Ecto neural progenitor cell (in vitro differentiated cells): ENCODE results near the gene LRCH4.
"Not testable (repeated sequence)": the region's sequence is repeated elsewhere in the genome, so short reads cannot be mapped to it uniquely, and the experiment has no call there.

Source experiments
- DNase-seq: peaks from one replicate; pipeline ENCODE4 v3.0.0-alpha.2; 2018; ENCODE audit warnings: low spot score

Gene LRCH4

GRCh38 chr7:100567751-100568175 lies 18.2 kb downstream of the LRCH4 start:
- DNase-seq: peak; percentile 45

DNA sequence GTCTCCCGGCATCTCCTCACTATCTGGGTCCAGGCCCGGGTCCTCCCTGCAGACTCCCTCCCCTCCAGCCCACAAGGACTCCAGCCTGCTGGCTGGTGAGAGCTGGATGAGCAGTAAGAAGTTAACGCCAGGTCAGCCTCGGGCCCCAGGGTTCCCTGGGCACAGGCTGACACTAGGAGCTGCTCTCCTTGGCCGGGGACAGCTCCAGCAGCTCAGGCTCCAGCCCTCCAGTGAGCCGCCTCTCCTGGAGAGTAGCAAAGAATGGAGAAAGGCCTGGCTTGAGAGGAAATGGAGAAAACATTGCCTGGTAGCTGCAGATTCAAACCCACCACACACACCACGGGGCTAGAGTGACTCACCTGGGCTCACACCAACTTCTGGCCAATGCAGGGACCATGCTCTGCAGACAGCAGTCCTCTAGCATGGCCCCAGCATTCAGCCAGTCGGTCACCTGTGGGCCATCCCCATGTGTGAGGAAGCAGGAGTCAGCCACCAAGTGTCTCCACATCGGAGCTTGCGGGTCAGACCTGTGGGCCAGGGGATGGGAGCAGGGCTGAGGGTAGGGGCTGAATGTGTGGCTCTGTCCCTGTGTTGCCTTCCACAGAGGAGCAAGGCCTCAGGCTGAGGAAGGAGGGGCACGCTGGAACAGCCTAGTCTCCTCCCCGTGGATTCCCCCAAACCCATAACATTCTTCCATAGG lies 18.7 kb downstream of the LRCH4 start:
- no peak for DNase-seq

DNA sequence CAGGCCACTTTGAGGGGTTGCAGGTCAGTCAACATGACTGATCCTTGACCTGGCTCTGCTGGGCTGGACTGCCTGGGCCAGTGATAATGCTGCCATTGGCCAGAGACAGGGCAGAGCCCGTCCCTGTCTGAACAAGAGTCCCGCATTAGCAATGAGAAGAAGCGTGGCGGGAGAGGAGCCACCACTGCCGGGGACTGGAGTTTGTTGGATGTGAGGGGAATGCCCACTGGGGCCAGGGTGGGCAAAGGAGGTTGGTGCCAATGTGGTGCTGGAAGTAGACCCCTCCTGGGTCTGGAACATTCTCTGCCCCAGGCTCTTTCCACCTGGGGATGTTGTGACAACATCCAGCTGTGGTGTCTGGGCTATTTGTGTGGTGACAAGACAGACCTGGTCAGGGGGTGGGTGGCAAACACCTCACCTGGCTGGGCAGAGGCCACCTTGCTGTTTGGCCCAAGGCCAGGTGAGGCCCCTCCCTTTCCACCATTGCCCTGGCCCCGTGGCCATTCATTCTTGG lies 19.9 kb downstream of the LRCH4 start:
- DNase-seq: no peak

DNA sequence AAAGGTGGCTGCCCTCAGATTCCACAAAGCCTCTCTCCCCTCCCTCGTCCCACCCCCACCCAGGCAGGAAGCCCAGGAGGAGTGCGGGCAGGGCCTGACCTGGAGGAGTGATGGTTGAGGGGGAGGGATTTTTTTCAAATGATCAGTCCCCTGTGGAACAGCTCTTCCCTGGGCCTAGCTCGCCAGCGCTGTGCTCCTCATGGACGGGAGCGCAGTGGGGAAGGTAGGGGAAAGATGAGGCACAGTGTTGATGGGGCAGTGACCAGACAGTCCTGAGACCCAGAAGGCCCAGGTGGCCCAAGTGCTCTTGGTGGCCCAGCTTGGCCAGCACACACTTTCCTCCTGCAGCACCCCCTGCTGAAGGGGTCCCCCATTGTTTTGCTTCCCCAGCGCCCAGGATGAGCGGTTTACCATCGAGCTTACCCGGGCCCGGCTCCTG lies 20.8 kb downstream of the LRCH4 start:
- DNase-seq: no peak

- not testable (repeated sequence) for DNase-seq
Observed at GRCh38 chr7:100564405-100564804, 21.5 kb downstream of the LRCH4 start.

DNA sequence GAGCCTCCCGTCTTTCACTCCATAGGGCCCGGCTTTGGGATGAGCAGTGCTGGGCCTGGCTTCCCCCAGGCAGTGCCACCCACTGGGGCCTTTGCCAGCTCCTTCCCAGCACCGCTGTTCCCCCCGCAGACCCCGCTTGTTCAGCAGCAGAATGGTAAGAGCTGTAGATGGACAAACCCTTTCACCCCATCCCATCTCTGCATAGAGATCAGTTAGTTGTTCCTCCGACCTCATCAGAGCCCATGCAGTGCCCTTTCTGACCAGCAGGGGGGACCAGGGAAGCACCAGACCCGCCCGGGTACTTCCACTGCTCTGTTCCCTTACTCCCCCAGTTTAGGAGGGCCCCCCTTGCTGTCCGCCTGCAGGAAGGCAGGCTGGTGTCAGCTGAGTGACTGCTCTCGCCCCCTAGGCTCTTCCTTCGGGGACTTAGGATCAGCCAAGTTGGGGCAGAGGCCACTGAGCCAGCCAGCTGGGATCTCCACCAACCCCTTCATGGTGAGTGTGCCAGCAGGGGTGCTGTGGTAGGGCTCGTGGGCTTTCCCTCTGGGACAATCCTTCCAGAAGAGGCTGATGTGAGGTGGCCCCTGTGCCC lies 22.0 kb downstream of the LRCH4 start:
- DNase-seq: peak; percentile 85

GRCh38 chr7:100563100-100563564 lies 22.8 kb downstream of the LRCH4 start:
- no peak for DNase-seq

GRCh38 chr7:100562195-100563099 lies 23.5 kb downstream of the LRCH4 start:
- no peak for DNase-seq

GRCh38 chr7:100561491-100562194 lies 24.3 kb downstream of the LRCH4 start:
- no peak for DNase-seq

DNA sequence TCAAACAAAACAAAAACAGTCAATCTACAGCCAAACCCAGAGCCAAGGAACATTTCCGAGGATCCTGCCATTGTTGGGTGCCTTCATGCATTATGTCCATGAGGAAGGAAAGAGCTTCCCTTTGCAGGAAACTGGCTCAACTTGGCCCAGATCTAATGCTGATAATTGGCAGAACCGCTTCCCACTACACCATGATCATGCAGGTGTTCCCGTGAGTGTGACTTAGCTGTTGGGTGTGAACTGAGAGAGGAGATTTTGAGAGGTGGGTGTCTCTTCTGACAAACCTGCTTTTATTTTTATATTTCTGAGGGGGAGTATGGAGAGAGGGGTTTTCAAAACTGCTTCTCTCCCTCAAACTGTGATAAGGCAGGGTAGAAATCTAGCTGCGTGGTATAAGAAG lies 26.8 kb downstream of the LRCH4 start:
- no peak for DNase-seq

DNA sequence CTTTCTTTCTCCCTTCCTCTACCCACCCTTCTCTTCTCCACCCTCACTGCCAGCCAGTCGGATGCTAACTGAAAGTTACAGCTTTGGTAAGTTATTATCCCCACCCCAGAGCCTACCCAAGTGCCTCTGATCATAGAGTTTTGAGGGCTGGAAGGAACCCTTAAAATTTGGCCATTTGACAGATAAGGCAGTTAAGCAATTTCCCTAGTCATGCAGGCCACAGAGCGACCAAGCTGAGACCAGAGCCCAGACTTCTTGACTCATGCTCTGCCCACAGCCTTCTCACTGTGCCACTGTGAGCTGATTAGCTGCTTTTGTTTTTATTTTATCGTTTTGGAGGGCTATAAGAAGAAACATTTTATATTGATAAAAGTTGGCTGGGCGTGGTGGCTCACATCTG lies 29.4 kb downstream of the LRCH4 start:
- no peak for DNase-seq

- DNase-seq: no peak
Observed at GRCh38 chr7:100555701-100556100, 30.2 kb downstream of the LRCH4 start.

DNA sequence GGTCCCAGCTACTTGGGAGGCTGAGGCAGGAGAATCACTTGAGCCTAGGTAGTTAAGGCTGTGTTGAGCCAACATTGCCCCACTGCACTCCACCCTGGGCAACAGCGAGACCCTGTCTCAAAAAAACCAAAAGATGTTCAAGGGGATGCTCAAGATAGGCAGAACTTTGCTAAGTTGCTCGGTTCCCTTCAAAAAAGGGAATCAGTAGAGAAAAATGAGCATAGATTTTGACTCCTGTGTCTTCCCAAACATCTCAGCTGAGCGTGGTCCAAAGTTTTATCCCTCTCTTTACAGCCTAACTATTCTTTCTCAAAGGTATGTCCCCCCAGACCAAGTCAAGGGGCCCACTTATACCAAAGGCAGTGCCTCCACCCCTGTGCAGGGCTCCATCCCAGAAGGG lies 32.9 kb downstream of the LRCH4 start:
- DNase-seq: no peak

DNA sequence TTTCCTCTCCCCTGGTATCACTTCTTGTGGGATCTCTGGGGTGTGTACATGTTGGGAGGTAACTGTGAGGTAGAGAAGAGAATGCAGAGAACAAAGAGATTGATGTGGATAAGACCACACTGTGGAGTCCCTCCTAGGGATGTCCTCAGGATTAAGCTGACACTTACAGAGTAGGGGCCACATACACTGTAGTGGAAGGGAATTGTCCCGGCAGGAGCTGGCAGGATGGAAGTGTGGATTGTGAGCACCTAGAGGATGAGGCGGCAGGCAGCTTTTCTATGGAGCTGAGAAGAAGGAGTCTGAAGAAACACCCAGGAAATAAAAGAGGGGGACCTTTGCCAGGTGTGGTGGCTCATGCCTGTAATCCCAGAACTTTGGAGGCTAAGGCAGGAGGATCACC lies 33.4 kb downstream of the LRCH4 start:
- no peak for DNase-seq

DNA sequence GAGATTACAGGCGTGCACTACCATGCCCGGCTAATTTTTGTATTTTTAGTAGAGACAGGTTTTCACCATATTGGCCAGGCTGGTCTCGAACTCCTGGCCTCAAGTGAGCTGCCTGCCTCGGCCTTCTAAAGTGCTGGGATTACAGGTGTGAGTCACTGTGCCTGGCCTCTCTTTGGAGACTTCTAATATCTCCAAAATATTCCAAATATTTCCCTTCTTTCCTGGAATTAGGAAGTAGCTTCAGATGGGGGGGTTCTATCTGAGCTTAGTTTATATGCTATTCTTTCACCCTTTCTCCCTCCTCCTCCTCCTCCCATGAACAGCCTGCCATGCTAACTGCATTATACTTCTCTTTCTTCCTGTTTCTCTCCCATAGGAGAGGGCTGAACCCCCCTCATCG lies 37.5 kb downstream of the LRCH4 start:
- not testable (repeated sequence) for DNase-seq

DNA sequence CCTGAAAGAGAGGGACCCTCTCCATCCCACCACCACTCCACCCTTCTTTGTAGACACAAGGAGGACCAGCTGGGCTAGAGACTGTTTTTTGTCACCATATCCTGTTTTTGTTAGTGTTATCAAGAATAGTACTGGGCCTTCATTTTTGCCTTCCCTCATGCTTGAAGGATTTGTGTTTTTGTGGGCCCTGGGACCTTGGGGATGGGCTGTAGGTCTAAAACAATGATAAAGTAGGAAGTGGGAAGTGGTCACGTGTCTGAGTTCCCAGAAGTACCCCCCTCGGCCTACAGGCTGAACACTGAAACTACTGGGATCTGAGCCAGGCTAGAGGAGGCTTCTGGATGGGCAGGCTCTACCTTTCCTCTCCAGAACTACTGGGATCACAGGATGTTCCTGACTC lies 38.1 kb downstream of the LRCH4 start:
- no peak for DNase-seq

- no peak for DNase-seq
Observed at GRCh38 chr7:100546926-100547800, 38.8 kb downstream of the LRCH4 start.

GRCh38 chr7:100546129-100546925 lies 39.6 kb downstream of the LRCH4 start:
- DNase-seq: no peak

DNA sequence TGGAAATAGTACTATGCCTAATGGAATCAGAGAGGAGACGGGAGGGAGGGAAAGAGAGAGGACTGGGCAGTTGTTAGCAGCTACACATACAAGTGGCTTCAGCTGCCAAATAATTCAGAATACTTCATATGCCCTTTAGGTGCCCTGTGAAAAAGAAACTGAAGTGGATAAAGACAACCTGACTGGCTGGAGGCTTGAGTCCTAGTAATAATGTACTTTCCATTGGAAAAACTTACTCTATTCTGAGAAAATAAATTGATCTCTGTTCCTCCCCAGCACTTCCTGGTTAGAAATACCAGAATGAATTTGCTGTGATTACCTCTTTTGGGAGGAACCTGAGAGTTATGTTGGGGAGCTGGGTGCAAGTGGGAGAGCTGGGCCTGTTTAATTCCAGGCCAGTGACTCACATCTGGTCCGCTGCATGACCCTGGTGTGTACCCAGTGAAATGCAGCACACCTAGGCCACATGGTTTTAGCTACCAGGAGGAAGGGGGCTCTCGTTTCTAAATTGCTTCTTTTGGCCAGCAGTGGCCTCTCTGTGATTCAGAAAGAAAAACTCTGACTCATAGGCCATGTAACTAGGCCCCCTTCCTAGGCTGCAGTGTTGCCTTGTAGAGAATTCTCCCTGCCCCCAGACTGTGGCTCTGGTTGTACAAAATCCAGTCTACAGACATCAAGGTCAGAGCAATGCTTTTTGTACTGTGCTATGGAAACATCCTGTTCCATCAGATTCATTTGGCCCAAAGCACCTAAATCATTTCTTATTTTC lies 40.4 kb downstream of the LRCH4 start:
- no peak for DNase-seq
